Keratinocyte (primary cell): ENCODE data around the gene NELL1. TPM values are rescaled to one million over a fixed set of nuclear protein-coding genes. Genes with fewer than 3 reads are reported as not detected.

Experiments
- DNase-seq: peaks from one replicate; pipeline ENCODE4 v3.0.0-alpha.2; 2011; ENCODE audit warnings: low read depth, missing footprints, low spot score
- FAIRE-seq: peaks from 2 replicates; lab custom pipeline; 2011; peaks lifted over from hg19 to GRCh38; lab: Jason Lieb, UNC
- H2AFZ ChIP-seq: 2 replicates; pipeline ENCODE4 v1.6.0; 2012; ENCODE audit warnings: low read length, control low read depth, inconsistent platforms; ENCODE audit not compliant: control insufficient read depth
- H3K27ac ChIP-seq: 2 replicates; pipeline ENCODE4 v1.5.1; 2011; ENCODE audit warnings: low read length; ENCODE audit not compliant: control insufficient read depth, insufficient read depth
- H3K27me3 ChIP-seq: 3 replicates; pipeline ENCODE4 v1.6.0; 2011; ENCODE audit warnings: low read length; ENCODE audit not compliant: control insufficient read depth, insufficient read depth; ENCODE audit errors: extremely low read depth
- H3K36me3 ChIP-seq, 2 experiments: 2 replicates in 1 of 2; 3 replicates in 1 of 2; pipeline ENCODE4 v1.5.1; 2011; ENCODE audit warnings: low read length in 2 of 2, mild to moderate bottlenecking in 1 of 2; ENCODE audit not compliant: control insufficient read depth in 2 of 2, insufficient read depth in 2 of 2; ENCODE audit errors: extremely low read depth in 1 of 2
- H3K4me1 ChIP-seq: 3 replicates; pipeline ENCODE4 v1.5.1; 2011; ENCODE audit warnings: low read length; ENCODE audit not compliant: control insufficient read depth, insufficient read depth; ENCODE audit errors: extremely low read depth
- H3K4me2 ChIP-seq: 3 replicates; pipeline ENCODE4 v1.6.0; 2011; ENCODE audit warnings: low read depth, low read length; ENCODE audit not compliant: control insufficient read depth, insufficient read depth; ENCODE audit errors: extremely low read depth
- H3K4me3 ChIP-seq, 3 experiments: fragments of 200-600 bp in 1 of 3; sonication (generic) in 1 of 3; 2 replicates in 2 of 3; 3 replicates in 1 of 3; pipeline ENCODE4 v1.5.1; 2011 to 2016; ENCODE audit warnings: low read length in 3 of 3, mild to moderate bottlenecking in 3 of 3, control low read depth in 2 of 3, inconsistent platforms in 1 of 3, low read depth in 1 of 3, mixed read lengths in 1 of 3, mixed run types in 1 of 3, moderate library complexity in 1 of 3; ENCODE audit not compliant: control insufficient read depth in 2 of 3, insufficient read depth in 2 of 3; ENCODE audit errors: extremely low read depth in 1 of 3
- H3K79me2 ChIP-seq: 2 replicates; pipeline ENCODE4 v1.6.0; 2012; ENCODE audit warnings: low read length; ENCODE audit not compliant: control insufficient read depth, insufficient read depth
- H3K9ac ChIP-seq: 3 replicates; pipeline ENCODE4 v1.6.0; 2011; ENCODE audit warnings: low read length; ENCODE audit not compliant: control insufficient read depth, insufficient read depth; ENCODE audit errors: extremely low read depth
- H3K9me1 ChIP-seq: 3 replicates; pipeline ENCODE4 v1.6.0; 2011; ENCODE audit warnings: low read length; ENCODE audit not compliant: control insufficient read depth, insufficient read depth; ENCODE audit errors: extremely low read depth
- H3K9me3 ChIP-seq: 2 replicates; pipeline ENCODE4 v1.5.1; 2012; ENCODE audit warnings: low read depth, low read length; ENCODE audit not compliant: control insufficient read depth
- H4K20me1 ChIP-seq: 3 replicates; pipeline ENCODE4 v1.6.0; 2011; ENCODE audit warnings: low read length; ENCODE audit not compliant: control insufficient read depth, insufficient read depth; ENCODE audit errors: extremely low read depth
- EZH2 ChIP-seq: IDR thresholded peaks from one replicate; pipeline ENCODE4 v1.6.1; 2012; ENCODE audit warnings: inconsistent platforms, mild to moderate bottlenecking, low read length, moderate library complexity
- dilution Hi-C: fragments of 300-500 bp; cut with MboI; formaldehyde crosslinking; loops from one replicate; pipeline ENCODE4 v1.7.0; 2020; ENCODE audit warnings: low sequenced_read_pairs; ENCODE audit not compliant: extremely low pct_ligation_motif_present
- polyA plus RNA-seq, 5 experiments: library from polyadenylated mRNA; depleted of rRNA in 3 of 5; stranded (reverse) in 3 of 5; stranded (forward) in 1 of 5; unstranded in 1 of 5; fragments of >200 nt; gene quantifications; 1 replicate in 1 of 5; 2 replicates in 3 of 5; 3 replicates in 1 of 5; pipeline versions ENCODE4 v1.2.1 to v1.2.3, GENCODE V29; 2011 to 2012; ENCODE audit warnings: missing spikeins in 2 of 5, low read depth in 1 of 5, low replicate concordance in 1 of 5
- TF ChIP-seq, protein P1 (sequence below), 3 experiments: IDR thresholded peaks in 1 of 3; conservative IDR thresholded peaks in 1 of 3; optimal IDR thresholded peaks in 1 of 3; 2 replicates in 2 of 3; 3 replicates in 1 of 3; pipeline versions ENCODE3 to v1.5.1; 2011; ENCODE audit warnings: low read length in 3 of 3, mild to moderate bottlenecking in 3 of 3, moderate library complexity in 2 of 3, control low read depth in 1 of 3, inconsistent platforms in 1 of 3; ENCODE audit not compliant: insufficient read depth in 2 of 3; ENCODE audit errors: extremely low read depth in 1 of 3

NELL1 gene
- polyA plus RNA-seq, 1 donor (not counting 4 experiments of a cell fraction or from before 2014, with no cell fraction given) = not detected

DNA sequence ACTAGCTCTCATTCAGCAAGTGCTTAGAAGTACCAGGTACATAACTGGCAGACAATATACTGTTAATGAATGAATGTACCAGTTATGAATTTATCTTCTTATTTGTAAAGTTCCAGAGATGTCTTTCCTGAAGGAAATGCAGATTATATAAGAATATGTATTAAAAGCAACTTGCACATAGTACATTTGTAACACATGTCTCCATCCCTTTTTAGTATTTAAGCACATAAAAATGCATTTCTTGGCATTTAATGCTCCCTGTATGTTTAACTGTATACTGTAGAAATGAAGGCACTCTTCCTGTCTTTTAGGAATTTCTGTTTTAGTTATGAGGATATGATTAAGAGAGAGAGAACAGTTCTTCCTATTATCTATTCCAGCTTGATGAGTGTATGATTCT is 241.3 kb downstream of the NELL1 start:
- Histone ChIP-seq H3K9me3 (no peaks in the 10 kb centered on the region), H3K9ac (no peak overlapping the region), H3K27me3 (no peaks in the 10 kb centered on the region), H3K79me2 (no peaks in the 10 kb centered on the region), H3K9me1 (no peaks in the 10 kb centered on the region), H3K4me1 (no peaks in the 10 kb centered on the region), H3K27ac (no peak overlapping the region), H3K36me3 (no peaks in the 10 kb centered on the region), H2AFZ (no peak overlapping the region), H4K20me1 (no peaks in the 10 kb centered on the region), H3K4me3 (no peak overlapping the region), H3K4me2 (no peak overlapping the region)
- no peak for DNase-seq
- dilution Hi-C loops = no loop called here
- TF ChIP-seq, protein P1, sequence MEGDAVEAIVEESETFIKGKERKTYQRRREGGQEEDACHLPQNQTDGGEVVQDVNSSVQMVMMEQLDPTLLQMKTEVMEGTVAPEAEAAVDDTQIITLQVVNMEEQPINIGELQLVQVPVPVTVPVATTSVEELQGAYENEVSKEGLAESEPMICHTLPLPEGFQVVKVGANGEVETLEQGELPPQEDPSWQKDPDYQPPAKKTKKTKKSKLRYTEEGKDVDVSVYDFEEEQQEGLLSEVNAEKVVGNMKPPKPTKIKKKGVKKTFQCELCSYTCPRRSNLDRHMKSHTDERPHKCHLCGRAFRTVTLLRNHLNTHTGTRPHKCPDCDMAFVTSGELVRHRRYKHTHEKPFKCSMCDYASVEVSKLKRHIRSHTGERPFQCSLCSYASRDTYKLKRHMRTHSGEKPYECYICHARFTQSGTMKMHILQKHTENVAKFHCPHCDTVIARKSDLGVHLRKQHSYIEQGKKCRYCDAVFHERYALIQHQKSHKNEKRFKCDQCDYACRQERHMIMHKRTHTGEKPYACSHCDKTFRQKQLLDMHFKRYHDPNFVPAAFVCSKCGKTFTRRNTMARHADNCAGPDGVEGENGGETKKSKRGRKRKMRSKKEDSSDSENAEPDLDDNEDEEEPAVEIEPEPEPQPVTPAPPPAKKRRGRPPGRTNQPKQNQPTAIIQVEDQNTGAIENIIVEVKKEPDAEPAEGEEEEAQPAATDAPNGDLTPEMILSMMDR (optimal IDR thresholded peaks at IDR 0.05 in 1 of 3, IDR thresholded peaks at IDR 0.05 in 1 of 3, conservative IDR thresholded peaks at IDR 0.05 in 1 of 3; ENCODE audit: extremely low read depth in 1 of 3, insufficient read depth in 2 of 3, low read length in 3 of 3) = no peak
- no peak for TF ChIP-seq EZH2
- FAIRE-seq = no peak

GRCh38 chr11:20912065-20912821 is 242.9 kb downstream of the NELL1 start:
- no peaks in the 10 kb centered on the region for H3K79me2 ChIP-seq
- no peak for DNase-seq
- no peak overlapping the region for H2AFZ ChIP-seq
- no peak overlapping the region for H3K4me3 ChIP-seq
- TF ChIP-seq, protein P1 (optimal IDR thresholded peaks at IDR 0.05 in 1 of 3, IDR thresholded peaks at IDR 0.05 in 1 of 3, conservative IDR thresholded peaks at IDR 0.05 in 1 of 3; ENCODE audit: extremely low read depth in 1 of 3, insufficient read depth in 2 of 3, low read length in 3 of 3) = no peak
- TF ChIP-seq EZH2 = no peak
- no peaks in the 10 kb centered on the region for H3K36me3 ChIP-seq
- FAIRE-seq = no peak
- no peaks in the 10 kb centered on the region for H4K20me1 ChIP-seq
- dilution Hi-C loops = no loop called here
- no peaks in the 10 kb centered on the region for H3K9me3 ChIP-seq
- H3K4me2 ChIP-seq = no peak overlapping the region
- no peaks in the 10 kb centered on the region for H3K4me1 ChIP-seq
- no peaks in the 10 kb centered on the region for H3K9me1 ChIP-seq
- H3K9ac ChIP-seq = no peak overlapping the region
- no peak overlapping the region for H3K27ac ChIP-seq
- no peaks in the 10 kb centered on the region for H3K27me3 ChIP-seq
